ENCODE results near the gene UBE2H. TPM values are rescaled to one million over a fixed set of nuclear protein-coding genes. Genes with fewer than 3 reads are reported as not detected.

UBE2H gene
- total and polyA plus RNA-seq, 10 donors, result 13.5 to 98.0 (median 65.5) TPM

DNA sequence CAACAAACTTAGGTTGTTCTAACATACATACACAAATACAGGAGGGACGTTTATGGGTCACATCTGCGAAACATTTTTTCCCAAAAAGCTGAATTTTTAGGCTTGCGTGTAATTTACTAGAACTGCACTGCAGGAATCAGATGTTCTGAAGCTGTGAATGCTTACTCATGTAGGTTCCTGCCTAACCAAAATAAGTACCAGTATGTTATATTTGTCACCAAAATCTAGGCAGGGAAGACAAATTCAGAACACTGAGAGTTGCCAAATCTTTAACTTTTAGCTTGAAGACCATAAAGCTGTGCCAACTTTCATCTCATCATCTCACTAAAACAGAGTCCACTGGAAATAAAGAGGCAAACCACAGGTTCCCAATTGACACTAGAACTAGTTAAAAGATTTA is 5.7 kb downstream of the UBE2H start:
- Histone ChIP-seq H3K4me1 (peaks cover 27 to 90% (median 55%) of the 10 kb centered on the region in 6 donors), H3K27ac (no peak overlapping the region), H3K36me3 (peaks cover 0 to 37% (median 4%) of the 10 kb centered on the region in 6 donors), H3K27me3 (replicated peaks in 1 of 7) (no peaks in the 10 kb centered on the region), H3K4me3 (no peak overlapping the region), H3K9me3 (peaks cover 0 to 6% (median 0%) of the 10 kb centered on the region in 8 donors)
- no peak for DNase-seq
- intact Hi-C loops (cut with DNase I; ENCODE audit: low total_unique reads), result no loop called here
- no peak for TF ChIP-seq POLR2AphosphoS5 (IDR thresholded peaks at IDR 0.05)
- no peak for TF ChIP-seq CTCF (IDR thresholded peaks at IDR 0.05 in 8 of 11, conservative IDR thresholded peaks at IDR 0.05 in 3 of 11)
- TF ChIP-seq POLR2A (IDR thresholded peaks at IDR 0.05), result no peak
- WGBS, 5 donors, result 77 to 82% (median 79%) methylated on average over 3 of the region's 3 CpGs

DNA sequence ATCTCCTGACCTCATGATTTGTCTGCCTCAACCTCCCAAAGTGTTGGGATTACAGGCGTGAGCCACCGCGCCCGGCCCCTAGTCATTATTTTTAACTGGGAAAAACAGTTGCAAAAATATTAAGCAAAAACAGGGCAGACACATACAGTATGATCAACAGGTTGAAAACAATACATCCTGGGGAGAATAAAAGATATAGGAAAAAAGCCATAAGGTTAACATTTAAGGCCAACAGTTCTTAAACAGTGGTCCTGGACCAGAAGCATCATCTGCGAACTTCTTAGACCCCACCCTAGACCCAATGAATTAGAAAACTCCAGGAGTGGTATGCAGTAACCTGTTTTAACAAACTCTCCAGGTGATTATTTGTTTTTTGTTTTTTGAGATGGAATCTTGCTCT is 6.5 kb downstream of the UBE2H start:
- 95 to 98% (median 97%) methylated on average over 5 of the region's 5 CpGs for WGBS, 5 donors
- Histone ChIP-seq H3K27ac (no peak overlapping the region), H3K4me1 (peaks cover 27 to 88% (median 53%) of the 10 kb centered on the region in 6 donors)

DNA sequence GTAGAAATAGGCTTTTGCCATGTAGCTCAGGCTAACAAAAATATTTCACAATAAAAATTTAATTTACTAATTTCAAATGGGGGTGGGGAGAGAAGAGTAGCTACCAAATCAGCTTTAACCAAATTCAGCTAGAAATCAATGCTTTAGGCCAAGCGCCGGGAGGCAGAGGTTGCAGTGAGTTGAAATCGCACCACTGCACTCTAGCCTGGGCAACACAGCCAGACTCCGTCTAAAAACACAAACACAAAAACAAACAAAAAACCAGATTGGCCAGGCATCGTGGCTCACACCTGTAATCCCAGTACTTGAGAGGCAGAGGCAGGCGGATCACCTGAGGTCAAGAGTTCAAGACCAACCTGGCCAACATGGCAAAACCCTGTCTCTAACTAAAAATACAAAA is 9.4 kb downstream of the UBE2H start:
- no peak overlapping the region for H3K27ac ChIP-seq
- WGBS, 5 donors, result 86 to 98% (median 95%) methylated on average over 6 of the region's 6 CpGs
- DNase-seq, result no peak
- peaks cover 12 to 69% (median 31%) of the 10 kb centered on the region in 6 donors for H3K4me1 ChIP-seq
- intact Hi-C loops (cut with DNase I; ENCODE audit: low total_unique reads), result no loop called here
- peaks cover 0 to 6% (median 0%) of the 10 kb centered on the region in 8 donors for H3K9me3 ChIP-seq
- peaks cover 0 to 51% (median 4%) of the 10 kb centered on the region in 6 donors for H3K36me3 ChIP-seq
- no peaks in the 10 kb centered on the region for H3K27me3 ChIP-seq (replicated peaks in 1 of 7)
- no peak overlapping the region for H3K4me3 ChIP-seq
- TF ChIP-seq CTCF (IDR thresholded peaks at IDR 0.05 in 8 of 11, conservative IDR thresholded peaks at IDR 0.05 in 3 of 11), result no peak
- TF ChIP-seq POLR2AphosphoS5 (IDR thresholded peaks at IDR 0.05), result no peak
- TF ChIP-seq POLR2A (IDR thresholded peaks at IDR 0.05), result no peak

More for the DNA sequence above, 6.5 kb downstream of the UBE2H start:
- Histone ChIP-seq H3K4me3 (no peak overlapping the region), H3K36me3 (peaks cover 0 to 39% (median 4%) of the 10 kb centered on the region in 6 donors), H3K27me3 (replicated peaks in 1 of 7) (no peaks in the 10 kb centered on the region), H3K9me3 (peaks cover 0 to 6% (median 0%) of the 10 kb centered on the region in 8 donors)
- intact Hi-C loops (cut with DNase I; ENCODE audit: low total_unique reads), result no loop called here
- TF ChIP-seq POLR2A (IDR thresholded peaks at IDR 0.05) (no peak), POLR2AphosphoS5 (IDR thresholded peaks at IDR 0.05) (no peak), CTCF (IDR thresholded peaks at IDR 0.05 in 8 of 11, conservative IDR thresholded peaks at IDR 0.05 in 3 of 11) (no peak)
- DNase-seq, result no peak

- Histone ChIP-seq H3K4me1 (peaks cover 0 to 47% (median 17%) of the 10 kb centered on the region in 6 donors), H3K4me3 (no peak overlapping the region), H3K27me3 (replicated peaks in 1 of 7) (no peaks in the 10 kb centered on the region), H3K9me3 (peaks cover 0 to 6% (median 0%) of the 10 kb centered on the region in 8 donors), H3K36me3 (peaks cover 0 to 48% (median 4%) of the 10 kb centered on the region in 6 donors), H3K27ac (no peak overlapping the region)
- DNase-seq, result no peak
- TF ChIP-seq POLR2A (IDR thresholded peaks at IDR 0.05), result no peak
- TF ChIP-seq POLR2AphosphoS5 (IDR thresholded peaks at IDR 0.05), result no peak
- TF ChIP-seq CTCF (IDR thresholded peaks at IDR 0.05 in 8 of 11, conservative IDR thresholded peaks at IDR 0.05 in 3 of 11), result no peak
- intact Hi-C loops (cut with DNase I; ENCODE audit: low total_unique reads), result no loop called here
- 86 to 90% (median 89%) methylated on average over 2 of the region's 2 CpGs for WGBS, 5 donors
These were observed 12.4 kb downstream of the UBE2H start for GRCh38 chr7:129940329-129940728.

Data from spleen (tissue), 11 donors.